Mesodermal cell (in vitro differentiated cells): ENCODE measurements around the gene ATP11C.

Source experiments
- H3K27ac ChIP-seq: 2 replicates; pipeline ENCODE4 v1.7.0; 2013; ENCODE audit warnings: mild to moderate bottlenecking, low read depth, low read length, moderate library complexity; ENCODE audit not compliant: severe bottlenecking
- H3K36me3 ChIP-seq: 2 replicates; pipeline ENCODE4 v1.7.1; 2013; ENCODE audit warnings: mild to moderate bottlenecking, low read length, moderate library complexity; ENCODE audit not compliant: control insufficient read depth, insufficient read depth
- H3K4me1 ChIP-seq: one replicate; pipeline ENCODE4 v1.7.1; 2013; ENCODE audit warnings: mild to moderate bottlenecking, low read length; ENCODE audit not compliant: insufficient read depth, control insufficient read depth, poor library complexity, severe bottlenecking
- H3K4me3 ChIP-seq: 2 replicates; pipeline ENCODE4 v1.7.0; 2013; ENCODE audit warnings: low read length, control low read depth, mild to moderate bottlenecking; ENCODE audit not compliant: insufficient read depth, poor library complexity, severe bottlenecking; ENCODE audit errors: extremely low read depth
- H3K9me3 ChIP-seq: 2 replicates; pipeline ENCODE4 v1.7.1; 2013; ENCODE audit warnings: mild to moderate bottlenecking, low read length, moderate library complexity; ENCODE audit not compliant: control insufficient read depth
- WGBS, 2 experiments: methylation state at CpG; one replicate each; pipeline ENCODE4 v1.1.5; 2013; ENCODE audit warnings: missing lambda C conversion rate in 2 of 2; ENCODE audit not compliant: insufficient coverage in 2 of 2; 5-methylcytosine and 5-hydroxymethylcytosine counted together

Gene ATP11C

DNA sequence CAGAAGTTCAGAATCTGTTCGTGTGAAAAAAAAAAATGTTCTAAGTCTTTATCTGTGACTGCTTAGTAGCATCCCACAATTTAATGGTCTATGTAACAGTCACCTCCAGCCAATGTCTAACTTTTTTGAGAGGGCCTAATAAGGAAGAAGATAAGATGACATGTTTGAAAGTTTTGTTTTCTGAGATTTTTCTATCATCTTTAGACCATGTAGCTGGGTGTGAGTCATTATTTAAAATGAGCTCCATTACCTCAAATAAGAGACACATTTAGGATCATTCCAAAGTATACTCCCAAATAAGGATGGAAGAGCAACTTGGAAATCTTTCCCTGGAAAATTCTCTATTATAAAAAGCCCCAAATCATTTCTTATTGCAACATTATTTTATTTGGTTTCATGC is 196.7 kb downstream of the ATP11C start:
- no peak overlapping the region for H3K4me3 ChIP-seq
- no CpG with 5 or more reads among the region's 1 CpG for WGBS, 2 experiments
- H3K36me3 ChIP-seq, result peaks cover 8% of the 10 kb centered on the region
- no peak overlapping the region for H3K27ac ChIP-seq
- no peaks in the 10 kb centered on the region for H3K9me3 ChIP-seq
- no peaks in the 10 kb centered on the region for H3K4me1 ChIP-seq

DNA sequence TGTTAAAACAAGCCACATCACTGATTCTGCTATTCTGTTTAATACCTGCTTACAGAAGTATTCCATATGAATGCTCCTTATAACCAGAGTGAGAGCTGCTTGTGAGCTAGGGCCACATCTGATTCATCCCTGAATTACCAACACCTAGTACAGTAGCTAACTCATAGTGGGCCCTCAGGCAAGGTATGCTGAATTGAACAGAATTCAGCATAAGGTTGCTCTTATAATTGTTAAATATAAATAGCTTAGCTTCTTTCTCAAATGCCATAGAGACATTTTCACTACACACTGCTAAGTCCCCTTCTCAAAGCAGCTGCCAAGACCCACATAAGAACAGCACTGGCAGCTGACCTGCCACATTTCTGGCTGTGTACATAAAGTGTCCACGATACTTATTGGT is 197.9 kb downstream of the ATP11C start:
- no peak overlapping the region for H3K4me3 ChIP-seq
- H3K4me1 ChIP-seq, result no peaks in the 10 kb centered on the region
- no peaks in the 10 kb centered on the region for H3K9me3 ChIP-seq
- no peak overlapping the region for H3K27ac ChIP-seq
- H3K36me3 ChIP-seq, result peaks cover 8% of the 10 kb centered on the region
- WGBS, 2 experiments, result 100% methylated on average over 1 of the region's 1 CpG; no CpG with 5 or more reads in 1 of the 2 experiments

DNA sequence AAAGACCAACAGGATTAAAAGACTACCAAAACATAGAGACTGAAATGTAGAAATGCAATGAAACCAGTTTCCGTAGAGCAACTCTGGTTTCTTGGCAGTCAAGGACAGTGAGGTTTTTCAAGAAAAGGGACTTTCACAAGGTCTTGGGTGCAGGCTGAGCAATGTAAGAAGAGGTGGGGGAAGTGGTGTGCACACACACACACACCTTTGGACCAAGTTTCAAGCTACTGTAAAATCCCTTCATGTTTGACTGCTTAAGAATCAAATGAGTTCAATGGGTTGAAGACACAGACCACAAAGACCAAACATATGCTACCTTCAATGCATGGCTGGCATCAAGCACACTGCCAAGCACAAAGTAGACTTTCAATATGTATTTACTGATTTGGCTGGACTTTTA is 207.1 kb downstream of the ATP11C start:
- Histone ChIP-seq H3K36me3 (no peaks in the 10 kb centered on the region), H3K4me3 (no peak overlapping the region), H3K9me3 (no peaks in the 10 kb centered on the region), H3K4me1 (no peaks in the 10 kb centered on the region), H3K27ac (no peak overlapping the region)
- no CpG with 5 or more reads among the region's 1 CpG for WGBS, 2 experiments

DNA sequence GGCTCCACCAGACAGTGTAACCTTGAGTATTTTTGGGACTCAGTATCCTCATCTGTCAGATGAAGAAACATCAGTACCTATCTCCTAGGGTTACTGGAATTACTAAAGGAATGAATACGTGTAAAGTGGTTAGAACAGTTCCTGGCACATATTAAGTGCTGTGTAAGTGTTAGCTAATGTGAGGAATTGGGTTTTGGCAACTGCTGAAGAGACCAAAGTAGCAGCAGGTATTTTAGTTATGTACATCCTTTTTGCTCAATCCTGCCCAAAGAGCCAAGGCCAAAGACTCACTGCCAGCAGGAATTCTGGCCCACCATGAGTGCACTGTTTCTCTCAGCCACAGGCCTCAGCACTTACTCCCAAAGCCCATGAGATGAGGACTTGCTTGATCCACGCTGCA is 208.2 kb downstream of the ATP11C start:
- WGBS, 2 experiments, result no CpG with 5 or more reads among the region's 2 CpGs
- no peak overlapping the region for H3K4me3 ChIP-seq
- H3K27ac ChIP-seq, result no peak overlapping the region
- peaks cover 3% of the 10 kb centered on the region for H3K4me1 ChIP-seq
- H3K36me3 ChIP-seq, result no peaks in the 10 kb centered on the region
- H3K9me3 ChIP-seq, result no peaks in the 10 kb centered on the region

DNA sequence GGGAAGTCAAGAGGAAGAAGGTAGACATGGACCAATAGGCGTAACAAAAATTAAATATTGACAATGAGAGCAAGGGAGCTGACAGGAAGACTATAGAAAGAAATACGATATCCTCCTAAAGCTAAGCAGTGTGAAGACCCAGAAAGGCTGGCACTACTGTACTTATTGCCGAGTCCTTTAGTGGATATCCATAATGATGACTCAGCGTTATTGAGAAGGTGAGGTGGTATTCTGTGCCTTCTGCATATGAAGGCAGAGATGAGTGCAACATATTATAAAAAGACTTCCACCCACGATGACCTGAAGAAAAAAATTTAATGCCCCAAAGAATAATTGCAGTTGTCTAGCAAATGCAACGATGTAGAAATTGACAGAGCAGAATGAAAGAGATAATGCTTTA is 211.9 kb downstream of the ATP11C start:
- 100% methylated on average over 1 of the region's 6 CpGs; no CpG with 5 or more reads in 1 of the 2 experiments for WGBS, 2 experiments
- Histone ChIP-seq H3K9me3 (no peaks in the 10 kb centered on the region), H3K36me3 (no peaks in the 10 kb centered on the region), H3K27ac (no peak overlapping the region), H3K4me1 (peaks cover 3% of the 10 kb centered on the region), H3K4me3 (no peak overlapping the region)

DNA sequence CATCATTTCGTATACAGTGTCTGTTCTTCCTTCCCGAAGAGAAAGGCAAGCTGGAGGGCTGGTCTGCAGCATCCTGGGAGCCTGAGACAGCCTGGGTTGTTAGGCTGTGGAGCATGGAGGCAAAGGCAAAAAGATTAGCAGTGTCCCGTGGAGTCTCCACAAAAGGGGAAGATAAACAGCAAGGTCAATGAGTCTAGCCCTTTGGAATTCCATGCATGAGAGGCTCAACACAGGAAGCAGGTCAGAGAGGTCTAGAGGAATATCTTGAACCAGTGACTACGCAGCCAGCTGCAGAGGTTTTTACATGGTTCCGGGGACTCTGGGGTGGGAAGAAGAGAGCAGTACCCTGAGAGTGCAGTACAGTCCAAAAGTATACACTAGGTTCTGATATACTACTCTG is 212.7 kb downstream of the ATP11C start:
- Histone ChIP-seq H3K4me3 (no peak overlapping the region), H3K27ac (peak overlapping the region; percentile 71)
- WGBS, 2 experiments, result 0 to 20% methylated on average over 1 to 2 of the region's 5 CpGs

DNA sequence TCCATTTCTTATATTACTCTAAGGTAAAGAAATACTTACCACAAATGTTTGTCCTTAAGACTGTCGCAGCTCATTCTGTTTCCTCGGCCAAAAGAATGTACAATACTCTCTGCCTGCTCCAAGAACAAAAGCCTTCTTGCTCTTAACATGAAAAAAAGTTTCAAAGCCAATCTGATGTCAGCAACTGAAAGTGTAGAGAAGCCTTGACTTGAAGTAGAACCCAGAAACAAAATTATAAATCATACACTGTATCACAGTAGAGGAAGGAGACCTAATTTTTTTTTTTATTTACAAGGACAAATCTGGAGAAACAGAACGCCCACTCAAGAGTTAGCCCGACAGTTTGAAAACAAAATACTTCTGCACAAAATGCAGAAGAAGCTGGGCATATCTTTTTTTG is 224.8 kb downstream of the ATP11C start, which contains the start of gene MCF2:
Gene MCF2 (minus strand): TSS at position 101 of the 400 bp plus-strand sequence. CDS start 56,423 bp downstream, outside the sequence.
- Histone ChIP-seq H3K36me3 (no peaks in the 10 kb centered on the region), H3K27ac (no peak within 1 kb of the TSS), H3K9me3 (no peaks in the 10 kb centered on the region), H3K4me3 (no peak within 1 kb of the TSS), H3K4me1 (no peaks in the 10 kb centered on the region)
- WGBS, 2 experiments, result 71 to 100% methylated on average over 1 to 2 of the region's 4 CpGs

More for the DNA sequence above, 212.7 kb downstream of the ATP11C start:
- H3K4me1 ChIP-seq, result peaks cover 3% of the 10 kb centered on the region
- no peaks in the 10 kb centered on the region for H3K9me3 ChIP-seq
- H3K36me3 ChIP-seq, result no peaks in the 10 kb centered on the region

DNA sequence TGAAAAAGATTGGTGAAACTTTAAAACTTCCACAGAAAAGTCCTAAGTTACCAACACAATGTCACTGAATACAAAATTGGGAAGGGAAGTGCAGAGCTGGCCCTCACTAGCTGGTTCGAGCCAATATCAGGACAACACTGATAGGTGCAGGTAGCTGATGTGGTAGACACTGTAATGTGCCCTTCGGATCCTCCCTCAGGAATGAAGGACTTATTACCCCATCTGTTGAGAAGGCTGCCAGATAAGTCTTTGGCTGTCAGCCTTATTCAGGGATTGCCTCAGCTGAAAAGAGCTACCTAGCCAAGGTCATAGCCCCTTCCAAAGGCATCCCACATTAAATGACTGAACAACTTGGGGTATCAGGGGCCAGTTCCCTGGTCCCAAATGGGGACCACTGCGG is 230.2 kb downstream of the ATP11C start:
- no peak overlapping the region for H3K4me3 ChIP-seq
- 100% methylated on average over 1 of the region's 3 CpGs; no CpG with 5 or more reads in 1 of the 2 experiments for WGBS, 2 experiments
- no peaks in the 10 kb centered on the region for H3K4me1 ChIP-seq
- H3K9me3 ChIP-seq, result no peaks in the 10 kb centered on the region
- no peak overlapping the region for H3K27ac ChIP-seq
- H3K36me3 ChIP-seq, result no peaks in the 10 kb centered on the region

DNA sequence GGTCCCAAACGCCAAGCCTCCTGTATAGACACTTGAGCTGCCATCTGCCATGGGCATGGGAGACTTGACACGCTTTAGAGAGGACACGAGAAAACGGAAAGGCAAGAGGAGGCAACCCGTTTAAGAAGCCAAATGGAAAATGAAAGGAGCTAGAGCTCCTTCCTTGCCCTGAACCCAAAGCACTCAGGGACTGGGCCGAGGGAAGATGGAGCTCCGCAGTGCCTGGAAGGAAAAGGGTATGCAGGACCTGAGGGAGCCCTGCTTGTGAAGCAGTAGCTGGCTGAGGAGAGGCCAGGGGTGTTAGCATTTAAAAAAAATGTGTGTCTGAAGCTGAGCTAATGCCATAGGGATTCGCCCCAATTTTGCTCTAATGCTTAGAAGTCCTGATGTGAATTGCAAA is 239.9 kb downstream of the ATP11C start:
- 60 to 81% methylated on average over 1 to 5 of the region's 8 CpGs for WGBS, 2 experiments
- H3K36me3 ChIP-seq, result no peaks in the 10 kb centered on the region
- no peaks in the 10 kb centered on the region for H3K9me3 ChIP-seq
- no peak overlapping the region for H3K27ac ChIP-seq
- no peak overlapping the region for H3K4me3 ChIP-seq
- H3K4me1 ChIP-seq, result no peaks in the 10 kb centered on the region

DNA sequence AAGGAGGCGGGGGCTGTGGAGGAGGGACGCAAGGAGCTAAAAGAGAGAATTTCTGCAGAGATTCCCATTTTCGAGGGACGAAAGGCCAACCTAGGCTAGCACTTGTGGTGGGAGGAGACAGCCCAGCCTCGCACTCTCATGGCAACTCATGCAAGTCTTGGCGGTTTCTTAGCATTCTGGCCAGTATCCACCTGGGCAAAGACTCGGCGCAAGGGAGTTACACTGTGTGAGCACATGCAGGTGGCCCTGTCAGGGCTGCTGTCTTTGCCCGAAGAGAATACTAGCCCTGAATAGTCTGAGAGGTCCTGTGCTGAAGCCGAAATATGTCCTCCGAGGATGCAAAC is 240.4 kb downstream of the ATP11C start:
- Histone ChIP-seq H3K27ac (no peak overlapping the region), H3K4me1 (no peaks in the 10 kb centered on the region), H3K9me3 (no peaks in the 10 kb centered on the region), H3K36me3 (no peaks in the 10 kb centered on the region), H3K4me3 (peak overlapping the region; percentile 22)
- 30 to 36% methylated on average over 7 to 10 of the region's 11 CpGs for WGBS, 2 experiments

DNA sequence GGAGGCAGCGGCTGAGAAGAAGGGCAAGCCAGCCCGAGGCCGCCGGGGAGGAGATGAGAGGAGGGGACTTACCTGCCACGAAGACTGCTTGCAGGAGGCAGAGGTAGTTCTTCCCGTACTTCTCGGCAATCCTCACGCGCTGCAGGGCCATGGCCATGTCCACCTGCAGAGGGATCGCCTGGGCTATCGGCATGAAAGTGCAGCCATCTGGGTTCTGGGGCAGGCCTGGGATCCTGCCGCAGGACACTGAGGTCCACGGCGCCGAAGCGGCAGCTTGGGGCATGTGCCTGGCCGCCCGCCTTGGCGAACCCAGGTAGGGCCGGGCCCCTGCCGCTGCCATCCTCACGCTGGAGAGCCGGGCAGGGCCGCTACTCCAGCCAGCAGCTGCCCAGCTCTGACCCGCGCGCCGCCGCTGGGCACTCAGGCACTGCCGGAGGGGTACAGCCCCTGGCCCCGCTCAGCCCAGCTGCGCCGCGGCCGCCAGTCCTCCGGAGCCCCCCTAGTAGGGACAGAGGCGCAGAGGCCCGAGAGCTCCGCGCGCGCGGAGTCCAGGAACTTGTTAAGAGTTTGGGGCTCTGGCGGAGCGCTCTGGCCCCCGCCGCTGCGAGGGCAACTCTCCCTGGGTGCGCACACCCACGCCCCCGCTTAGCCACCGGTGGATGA is 240.9 kb downstream of the ATP11C start:
- no peaks in the 10 kb centered on the region for H3K4me1 ChIP-seq
- H3K27ac ChIP-seq, result no peak overlapping the region
- no peaks in the 10 kb centered on the region for H3K36me3 ChIP-seq
- H3K4me3 ChIP-seq, result peak overlapping the region; percentile 22
- no peaks in the 10 kb centered on the region for H3K9me3 ChIP-seq
- 1 to 3% methylated on average over 8 to 23 of the region's 52 CpGs for WGBS, 2 experiments
